ENCODE data around the gene MYO7B.
A peak's percentile ranks its signal among the peaks of the same experiment; 100 is the strongest.
"Not testable (repeated sequence)": the region's sequence is repeated elsewhere in the genome, so short reads cannot be mapped to it uniquely, and the experiment has no call there.

Gene MYO7B

GRCh38 chr2:127523269-127523939 lies 12.1 kb upstream of the MYO7B start:
- no peak overlapping the region for H3K4me3 ChIP-seq (ENCODE audit: low read depth, low read length)
- no peak for TF ChIP-seq CTCF (IDR thresholded peaks at IDR 0.05; ENCODE audit: low read depth, low read length)

GRCh38 chr2:127524198-127524834 lies 11.2 kb upstream of the MYO7B start:
- not testable (repeated sequence) for H3K4me3 ChIP-seq (ENCODE audit: low read depth, low read length)

GRCh38 chr2:127525691-127526131 lies 9.8 kb upstream of the MYO7B start:
- H3K4me3 ChIP-seq (ENCODE audit: low read depth, low read length), result peak overlapping the region; percentile 91
- TF ChIP-seq CTCF (IDR thresholded peaks at IDR 0.05; ENCODE audit: low read depth, low read length), result no peak

- peak within 1 kb of the TSS; percentile 91 for H3K4me3 ChIP-seq (ENCODE audit: low read depth, low read length)
- no peak for TF ChIP-seq CTCF (IDR thresholded peaks at IDR 0.05; ENCODE audit: low read depth, low read length)
Observed at GRCh38 chr2:127526132-127527000, 9.1 kb upstream of the MYO7B start, which contains the start of gene IWS1. Gene IWS1 (minus strand): TSS chr2:127526489. CDS start chr2:127526208, 281 bp downstream.

GRCh38 chr2:127527001-127527804 lies 8.3 kb upstream of the MYO7B start:
- TF ChIP-seq CTCF (IDR thresholded peaks at IDR 0.05; ENCODE audit: low read depth, low read length), result 0 out of 2 replicates have a peak, but pooled peaks have one; percentile 3
- peak overlapping the region; percentile 91 for H3K4me3 ChIP-seq (ENCODE audit: low read depth, low read length)

- no peak for TF ChIP-seq CTCF (IDR thresholded peaks at IDR 0.05; ENCODE audit: low read depth, low read length)
- no peak overlapping the region for H3K4me3 ChIP-seq (ENCODE audit: low read depth, low read length)
Observed at GRCh38 chr2:127528487-127528886, 7.0 kb upstream of the MYO7B start.

- not testable (repeated sequence) for H3K4me3 ChIP-seq (ENCODE audit: low read depth, low read length)
Observed at GRCh38 chr2:127529416-127529815, 6.1 kb upstream of the MYO7B start.

Measured in WI38 (cell line).